Hepatocyte (in vitro differentiated cells): ENCODE measurements around the gene AGPS.

Source experiments
- EZH2 ChIP-seq: fragments of 200-600 bp; sonication (generic); IDR thresholded peaks from 2 replicates; pipeline ENCODE4 v1.6.1; 2016; ENCODE audit warnings: antibody characterized with exemption, mild to moderate bottlenecking, borderline replicate concordance
- TF ChIP-seq, protein P1 (sequence below): fragments of 200-600 bp; sonication (generic); IDR thresholded peaks from 2 replicates; pipeline ENCODE4 v1.5.1; 2016; ENCODE audit warnings: antibody characterized with exemption, mild to moderate bottlenecking; ENCODE audit not compliant: poor library complexity

DNA sequence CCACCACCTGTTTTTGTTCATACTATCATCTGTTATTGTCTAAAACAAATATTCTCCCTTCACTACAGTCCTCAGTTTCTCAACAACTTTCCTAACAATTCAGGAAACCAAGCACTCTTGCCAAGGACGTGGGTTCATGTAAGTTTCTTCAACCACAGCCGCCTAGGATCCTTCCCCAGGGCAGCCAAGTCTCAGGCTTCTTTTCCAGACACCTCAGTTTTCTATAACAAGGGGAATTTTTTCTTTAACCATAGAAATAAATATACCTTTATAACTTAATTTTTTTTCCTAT, 39.4 kb upstream of the AGPS start:
- TF ChIP-seq, protein P1, sequence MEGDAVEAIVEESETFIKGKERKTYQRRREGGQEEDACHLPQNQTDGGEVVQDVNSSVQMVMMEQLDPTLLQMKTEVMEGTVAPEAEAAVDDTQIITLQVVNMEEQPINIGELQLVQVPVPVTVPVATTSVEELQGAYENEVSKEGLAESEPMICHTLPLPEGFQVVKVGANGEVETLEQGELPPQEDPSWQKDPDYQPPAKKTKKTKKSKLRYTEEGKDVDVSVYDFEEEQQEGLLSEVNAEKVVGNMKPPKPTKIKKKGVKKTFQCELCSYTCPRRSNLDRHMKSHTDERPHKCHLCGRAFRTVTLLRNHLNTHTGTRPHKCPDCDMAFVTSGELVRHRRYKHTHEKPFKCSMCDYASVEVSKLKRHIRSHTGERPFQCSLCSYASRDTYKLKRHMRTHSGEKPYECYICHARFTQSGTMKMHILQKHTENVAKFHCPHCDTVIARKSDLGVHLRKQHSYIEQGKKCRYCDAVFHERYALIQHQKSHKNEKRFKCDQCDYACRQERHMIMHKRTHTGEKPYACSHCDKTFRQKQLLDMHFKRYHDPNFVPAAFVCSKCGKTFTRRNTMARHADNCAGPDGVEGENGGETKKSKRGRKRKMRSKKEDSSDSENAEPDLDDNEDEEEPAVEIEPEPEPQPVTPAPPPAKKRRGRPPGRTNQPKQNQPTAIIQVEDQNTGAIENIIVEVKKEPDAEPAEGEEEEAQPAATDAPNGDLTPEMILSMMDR: no peak
- no peak for TF ChIP-seq EZH2
